WTC11 (cell line): ENCODE data around the gene PRKN. TPM values are rescaled to one million over a fixed set of nuclear protein-coding genes. Genes with fewer than 3 reads are reported as not detected.

ENCODE experiments used
- ATAC-seq: fragments of 200-7000 bp; cut with Tn5 transposase; 2 replicates; pipeline ENCODE4 v1.10.0; 2021; ENCODE audit warnings: mild to moderate bottlenecking, moderate library complexity
- CTCF ChIA-PET: fragments of 300-600 bp; sonication (Branson Sonifier 250); formaldehyde crosslinking; loops from one replicate; lab custom pipeline; 2021; ENCODE audit warnings: antibody characterized with exemption; lab: Charles Lee
- POLR2A ChIA-PET: fragments of 350-600 bp; sonication (Branson Sonifier 250); formaldehyde crosslinking; loops from one replicate; lab custom pipeline; 2021; ENCODE audit warnings: antibody characterized with exemption; lab: Charles Lee
- DNase-seq: peaks from one replicate; pipeline ENCODE4 v3.0.0; 2021; ENCODE audit warnings: low spot score
- H3K27ac Mint-ChIP-seq: 2 replicates; pipeline ENCODE4 v1.8.0; 2021; ENCODE audit warnings: mixed read lengths
- H3K27me3 Mint-ChIP-seq: 2 replicates; pipeline ENCODE4 v1.8.0; 2021; ENCODE audit warnings: low read depth, mild to moderate bottlenecking, moderate library complexity, mixed read lengths
- H3K36me3 Mint-ChIP-seq: 2 replicates; pipeline ENCODE4 v1.8.0; 2021; ENCODE audit warnings: mixed read lengths
- H3K4me1 Mint-ChIP-seq: 2 replicates; pipeline ENCODE4 v1.8.0; 2022; ENCODE audit warnings: mixed read lengths
- H3K4me3 Mint-ChIP-seq: 2 replicates; pipeline ENCODE4 v1.8.0; 2021; ENCODE audit warnings: mild to moderate bottlenecking, moderate library complexity, mixed read lengths
- H3K9me3 Mint-ChIP-seq: 2 replicates; pipeline ENCODE4 v1.8.0; 2021; ENCODE audit warnings: mixed read lengths
- CBFB ChIP-seq: sonication (generic); formaldehyde crosslinking; IDR thresholded peaks from 2 replicates; pipeline ENCODE4 v1.8.1; 2022; ENCODE audit warnings: mild to moderate bottlenecking, low read depth, missing genetic modification reagents
- ESRRA ChIP-seq: sonication (generic); formaldehyde crosslinking; IDR thresholded peaks from 2 replicates; pipeline ENCODE4 v1.8.1; 2022; ENCODE audit warnings: mild to moderate bottlenecking, missing genetic modification reagents, borderline replicate concordance
- FOXK1 ChIP-seq: sonication (generic); formaldehyde crosslinking; IDR thresholded peaks from 2 replicates; pipeline ENCODE4 v1.8.0; 2022; ENCODE audit warnings: mild to moderate bottlenecking, moderate library complexity, missing genetic modification reagents
- KAT7 ChIP-seq: sonication (generic); formaldehyde crosslinking; IDR thresholded peaks from 2 replicates; pipeline ENCODE4 v1.8.1; 2023; ENCODE audit warnings: missing genetic modification reagents, mild to moderate bottlenecking, borderline replicate concordance
- MXD4 ChIP-seq: fragments of 250-450 bp; sonication (Bioruptor Pico); IDR thresholded peaks from 2 replicates; pipeline ENCODE4 v1.8.0; 2021; ENCODE audit warnings: mild to moderate bottlenecking, moderate library complexity, borderline replicate concordance
- NFATC4 ChIP-seq: fragments of 250-450 bp; sonication (Bioruptor Pico); IDR thresholded peaks from 2 replicates; pipeline ENCODE4 v1.9.0; 2021; ENCODE audit warnings: mild to moderate bottlenecking
- NFE2L1 ChIP-seq: sonication (generic); formaldehyde crosslinking; IDR thresholded peaks from 2 replicates; pipeline ENCODE4 v1.8.1; 2023; ENCODE audit warnings: missing genetic modification reagents
- NR3C1 ChIP-seq: sonication (generic); formaldehyde crosslinking; conservative IDR thresholded peaks from 2 replicates; pipeline ENCODE4 v1.8.1; 2023; ENCODE audit warnings: low read depth, mild to moderate bottlenecking, missing genetic modification reagents
- PRRX2 ChIP-seq: fragments of 250-450 bp; sonication (Bioruptor Pico); IDR thresholded peaks from 2 replicates; pipeline ENCODE4 v1.8.0; 2021; ENCODE audit warnings: mild to moderate bottlenecking
- RORB ChIP-seq: fragments of 250-450 bp; sonication (Bioruptor Pico); IDR thresholded peaks from 2 replicates; pipeline ENCODE4 v1.9.0; 2021; ENCODE audit warnings: mild to moderate bottlenecking
- SMAD3 ChIP-seq: sonication (generic); formaldehyde crosslinking; IDR thresholded peaks from 2 replicates; pipeline ENCODE4 v1.8.0; 2022; ENCODE audit warnings: missing genetic modification reagents, mild to moderate bottlenecking, borderline replicate concordance
- SMAD4 ChIP-seq: sonication (generic); formaldehyde crosslinking; IDR thresholded peaks from 2 replicates; pipeline ENCODE4 v1.8.0; 2022; ENCODE audit warnings: mild to moderate bottlenecking, missing genetic modification reagents
- TEAD1 ChIP-seq: sonication (generic); formaldehyde crosslinking; IDR thresholded peaks from 2 replicates; pipeline ENCODE4 v1.8.0; 2022; ENCODE audit warnings: mild to moderate bottlenecking, missing genetic modification reagents
- ZBTB21 ChIP-seq: sonication (generic); formaldehyde crosslinking; IDR thresholded peaks from 2 replicates; pipeline ENCODE4 v1.8.1; 2023; ENCODE audit warnings: mild to moderate bottlenecking, missing genetic modification reagents, borderline replicate concordance
- ZNF138 ChIP-seq: sonication (generic); formaldehyde crosslinking; conservative IDR thresholded peaks from 2 replicates; pipeline ENCODE4 v1.8.1; 2022; ENCODE audit warnings: mild to moderate bottlenecking, moderate library complexity, missing genetic modification reagents
- ZNF532 ChIP-seq: fragments of 250-450 bp; sonication (Bioruptor Pico); IDR thresholded peaks from 2 replicates; pipeline ENCODE4 v1.9.0; 2021; ENCODE audit warnings: mild to moderate bottlenecking, borderline replicate concordance
- total RNA-seq: library from RNA; stranded (reverse); gene quantifications from 3 replicates; pipeline ENCODE4 v1.2.3, GENCODE V29; 2021
- TF ChIP-seq, protein P1 (sequence below): sonication (generic); formaldehyde crosslinking; IDR thresholded peaks from 2 replicates; pipeline ENCODE4 v1.8.1; 2023; ENCODE audit warnings: mild to moderate bottlenecking, missing genetic modification reagents, borderline replicate concordance
- TF ChIP-seq, protein P2 (sequence below): fragments of 250-450 bp; sonication (Bioruptor Pico); IDR thresholded peaks from 2 replicates; pipeline ENCODE4 v1.8.0; 2021; ENCODE audit warnings: mild to moderate bottlenecking

The PRKN gene
- total RNA-seq, 1 experiment from 2014 or later, result 0.59 TPM

DNA sequence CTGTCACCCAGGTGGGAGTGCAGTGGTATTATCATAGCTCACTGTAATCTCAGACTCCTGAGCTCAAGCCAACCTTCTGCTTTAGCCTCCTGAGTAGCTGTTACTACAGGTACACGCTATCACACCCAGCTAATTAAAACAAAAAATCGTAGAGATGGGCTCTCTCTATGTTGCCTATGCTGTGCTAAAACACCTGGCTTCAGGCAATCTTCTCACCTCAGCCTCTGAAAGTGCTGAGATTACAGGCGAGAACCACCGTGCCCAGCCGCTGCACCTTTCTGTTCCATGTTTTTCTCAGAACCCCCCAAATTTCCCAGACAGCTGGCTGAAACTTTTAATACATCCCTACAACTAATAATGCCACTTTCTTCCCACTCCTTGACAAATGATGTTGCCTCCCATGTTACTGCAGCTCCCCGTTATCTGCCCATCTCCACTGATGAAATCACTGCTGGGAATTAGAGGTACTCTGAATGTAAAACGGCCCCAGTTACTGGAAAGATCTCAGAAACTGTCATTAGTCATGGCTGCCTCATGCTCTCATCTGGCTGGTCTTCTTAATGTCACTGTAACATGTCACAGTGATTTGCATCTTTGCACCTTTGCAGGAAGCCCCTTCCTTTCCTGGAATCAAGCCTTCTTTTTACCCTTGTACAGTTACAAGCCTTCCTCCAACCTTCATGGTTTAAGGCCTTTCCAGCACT, 697.5 kb downstream of the PRKN start:
- Mint-ChIP-seq H3K4me3 (no peak overlapping the region), H3K9me3 (no peaks in the 10 kb centered on the region)
- ATAC-seq, result no peak
- TF ChIP-seq SMAD3 (CRISPR knock-in tag) (no peak), ESRRA (CRISPR knock-in tag) (no peak), CBFB (no peak), NFE2L1 (CRISPR knock-in tag) (no peak), NFATC4 (CRISPR knock-in tag) (no peak), ZBTB21 (CRISPR knock-in tag) (no peak), FOXK1 (CRISPR knock-in tag) (no peak), ZNF138 (CRISPR knock-in tag) (no peak), ZNF532 (CRISPR knock-in tag) (no peak), RORB (CRISPR knock-in tag) (no peak), SMAD4 (CRISPR knock-in tag) (no peak), TEAD1 (no peak), MXD4 (CRISPR knock-in tag) (no peak), KAT7 (CRISPR knock-in tag) (no peak), PRRX2 (CRISPR knock-in tag) (no peak), NR3C1 (CRISPR knock-in tag) (no peak)
- TF ChIP-seq, protein P1, sequence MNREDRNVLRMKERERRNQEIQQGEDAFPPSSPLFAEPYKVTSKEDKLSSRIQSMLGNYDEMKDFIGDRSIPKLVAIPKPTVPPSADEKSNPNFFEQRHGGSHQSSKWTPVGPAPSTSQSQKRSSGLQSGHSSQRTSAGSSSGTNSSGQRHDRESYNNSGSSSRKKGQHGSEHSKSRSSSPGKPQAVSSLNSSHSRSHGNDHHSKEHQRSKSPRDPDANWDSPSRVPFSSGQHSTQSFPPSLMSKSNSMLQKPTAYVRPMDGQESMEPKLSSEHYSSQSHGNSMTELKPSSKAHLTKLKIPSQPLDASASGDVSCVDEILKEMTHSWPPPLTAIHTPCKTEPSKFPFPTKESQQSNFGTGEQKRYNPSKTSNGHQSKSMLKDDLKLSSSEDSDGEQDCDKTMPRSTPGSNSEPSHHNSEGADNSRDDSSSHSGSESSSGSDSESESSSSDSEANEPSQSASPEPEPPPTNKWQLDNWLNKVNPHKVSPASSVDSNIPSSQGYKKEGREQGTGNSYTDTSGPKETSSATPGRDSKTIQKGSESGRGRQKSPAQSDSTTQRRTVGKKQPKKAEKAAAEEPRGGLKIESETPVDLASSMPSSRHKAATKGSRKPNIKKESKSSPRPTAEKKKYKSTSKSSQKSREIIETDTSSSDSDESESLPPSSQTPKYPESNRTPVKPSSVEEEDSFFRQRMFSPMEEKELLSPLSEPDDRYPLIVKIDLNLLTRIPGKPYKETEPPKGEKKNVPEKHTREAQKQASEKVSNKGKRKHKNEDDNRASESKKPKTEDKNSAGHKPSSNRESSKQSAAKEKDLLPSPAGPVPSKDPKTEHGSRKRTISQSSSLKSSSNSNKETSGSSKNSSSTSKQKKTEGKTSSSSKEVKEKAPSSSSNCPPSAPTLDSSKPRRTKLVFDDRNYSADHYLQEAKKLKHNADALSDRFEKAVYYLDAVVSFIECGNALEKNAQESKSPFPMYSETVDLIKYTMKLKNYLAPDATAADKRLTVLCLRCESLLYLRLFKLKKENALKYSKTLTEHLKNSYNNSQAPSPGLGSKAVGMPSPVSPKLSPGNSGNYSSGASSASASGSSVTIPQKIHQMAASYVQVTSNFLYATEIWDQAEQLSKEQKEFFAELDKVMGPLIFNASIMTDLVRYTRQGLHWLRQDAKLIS (CRISPR knock-in tag), result no peak
- TF ChIP-seq, protein P2, sequence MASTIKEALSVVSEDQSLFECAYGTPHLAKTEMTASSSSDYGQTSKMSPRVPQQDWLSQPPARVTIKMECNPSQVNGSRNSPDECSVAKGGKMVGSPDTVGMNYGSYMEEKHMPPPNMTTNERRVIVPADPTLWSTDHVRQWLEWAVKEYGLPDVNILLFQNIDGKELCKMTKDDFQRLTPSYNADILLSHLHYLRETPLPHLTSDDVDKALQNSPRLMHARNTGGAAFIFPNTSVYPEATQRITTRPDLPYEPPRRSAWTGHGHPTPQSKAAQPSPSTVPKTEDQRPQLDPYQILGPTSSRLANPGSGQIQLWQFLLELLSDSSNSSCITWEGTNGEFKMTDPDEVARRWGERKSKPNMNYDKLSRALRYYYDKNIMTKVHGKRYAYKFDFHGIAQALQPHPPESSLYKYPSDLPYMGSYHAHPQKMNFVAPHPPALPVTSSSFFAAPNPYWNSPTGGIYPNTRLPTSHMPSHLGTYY (CRISPR knock-in tag), result no peak
- TF ChIP-seq, all 79 proteins: peak for 0
- Mint-ChIP-seq H3K4me1 (no peaks in the 10 kb centered on the region), H3K27me3 (no peaks in the 10 kb centered on the region), H3K27ac (no peak overlapping the region), H3K36me3 (no peaks in the 10 kb centered on the region)
- no peak for DNase-seq
- POLR2A ChIA-PET, result no interaction called here
- CTCF ChIA-PET, result no interaction called here
